HK-2 (cell line): ENCODE results near the gene CENPL.
"Not testable (repeated sequence)": the region's sequence is repeated elsewhere in the genome, so short reads cannot be mapped to it uniquely, and the experiment has no call there.

Source experiments
- DNase-seq: peaks from one replicate; pipeline ENCODE4 v3.0.0-alpha.2; 2018; ENCODE audit not compliant: unreplicated experiment

The CENPL gene

GRCh38 chr1:173857363-173857917, 32.8 kb upstream of the CENPL start:
- no peak for DNase-seq

DNA sequence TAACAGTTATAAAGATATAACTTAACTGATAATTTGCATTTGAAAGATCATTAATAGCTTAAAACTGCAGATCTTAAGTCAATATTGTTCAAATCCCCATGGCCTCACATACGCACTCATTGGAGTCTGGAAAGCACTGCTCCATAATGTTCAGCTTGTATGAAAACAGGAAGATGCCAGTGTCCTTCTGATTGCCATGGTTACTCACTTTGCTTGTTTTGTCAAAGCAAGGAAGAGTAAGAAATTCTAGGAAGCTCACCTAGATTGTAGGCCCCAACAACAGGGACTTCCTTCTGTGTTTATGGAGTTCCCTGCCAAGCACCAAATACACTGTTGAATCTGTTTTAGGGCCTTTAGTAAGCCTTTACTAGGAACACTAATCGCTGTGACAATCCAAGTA, 32.2 kb upstream of the CENPL start:
- no peak for DNase-seq

- no peak for DNase-seq
Observed at GRCh38 chr1:173856014-173856413, 31.3 kb upstream of the CENPL start.

- no peak for DNase-seq
Observed at GRCh38 chr1:173853074-173853473, 28.4 kb upstream of the CENPL start.

GRCh38 chr1:173852105-173852504, 27.4 kb upstream of the CENPL start:
- DNase-seq, result no peak

GRCh38 chr1:173832748-173833147, 8.1 kb upstream of the CENPL start:
- DNase-seq, result no peak

DNA sequence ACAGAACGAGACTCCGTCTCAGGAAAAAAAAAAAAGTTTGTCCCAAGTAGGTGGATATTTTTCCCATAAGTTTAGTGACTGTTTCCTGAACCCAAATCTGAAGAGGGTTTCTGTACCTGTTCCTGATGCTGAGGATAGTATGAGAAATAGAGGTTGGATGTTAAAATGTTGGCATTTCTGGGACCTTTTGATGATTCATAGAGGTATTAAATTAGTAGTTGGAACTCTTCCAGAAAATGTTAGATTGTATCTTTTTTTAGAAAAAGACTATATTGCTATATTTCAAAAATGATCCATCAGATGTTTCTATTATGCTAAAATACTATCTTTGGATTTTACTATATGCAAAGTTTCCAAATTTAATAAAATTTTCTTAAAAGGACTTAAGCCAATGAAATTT, 2.9 kb upstream of the CENPL start:
- DNase-seq, result no peak

DNA sequence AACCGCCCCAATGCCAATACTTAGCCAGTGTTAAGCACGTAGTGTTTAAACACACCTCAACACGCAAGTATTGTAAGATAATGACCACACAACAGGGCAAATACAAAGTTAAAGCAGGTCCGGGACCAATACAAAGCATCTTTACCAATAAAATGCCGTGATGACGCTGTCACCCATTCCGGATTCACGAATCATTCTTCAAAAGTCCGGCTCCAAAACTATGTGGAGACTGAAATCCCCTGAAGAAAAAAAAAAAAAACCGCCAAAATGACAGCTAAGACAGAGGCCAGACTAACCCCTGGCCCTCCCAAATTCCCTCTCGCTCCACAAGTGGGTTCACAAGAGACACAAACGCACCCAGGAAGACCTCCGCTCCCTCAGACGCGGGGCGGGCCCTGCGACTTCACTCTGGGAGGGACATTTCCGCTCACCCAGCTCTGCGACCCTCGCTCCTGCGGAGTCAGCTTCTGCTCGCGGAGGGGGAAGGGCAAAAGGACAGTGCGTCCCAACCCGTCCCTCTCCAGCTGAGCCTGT, 835 bp downstream of the CENPL start:
- no peak for DNase-seq

DNA sequence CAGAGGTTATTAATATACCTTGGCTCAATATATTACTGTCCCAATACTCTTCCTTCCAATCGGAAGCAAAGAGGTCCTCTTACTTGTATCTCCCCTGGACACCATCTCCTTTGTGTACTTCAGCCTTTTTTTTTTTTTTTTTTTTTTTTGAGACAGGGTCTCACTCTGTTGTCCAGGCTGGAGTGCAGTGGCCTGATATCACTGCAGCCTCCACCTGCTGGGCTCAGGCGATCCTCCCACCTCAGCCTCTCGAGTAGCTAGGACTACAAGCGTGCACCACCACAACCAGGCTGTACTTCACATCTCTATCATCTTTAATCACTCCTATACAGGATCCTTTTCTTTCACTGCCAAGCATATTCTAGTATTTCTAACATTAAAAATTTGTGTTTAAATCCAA, 3.0 kb downstream of the CENPL start:
- no peak for DNase-seq

DNA sequence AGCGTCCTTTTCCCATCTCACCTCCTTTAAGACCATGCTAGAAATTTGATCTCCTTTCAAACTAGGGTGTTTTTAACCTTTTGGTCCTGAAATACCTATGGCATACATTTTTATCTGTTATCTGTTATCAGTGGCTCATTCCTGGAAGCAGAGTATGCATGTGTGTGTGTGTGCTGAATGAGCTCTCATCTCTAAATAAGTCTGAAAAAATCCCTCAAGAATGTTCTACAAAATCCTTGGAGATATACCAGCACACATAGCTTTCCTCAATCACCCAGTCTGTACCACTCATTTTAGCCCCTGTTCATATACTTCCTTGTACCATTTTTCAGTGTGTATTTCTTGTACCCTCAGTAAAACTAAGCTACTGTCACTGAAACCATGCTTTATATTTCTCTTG, 6.2 kb downstream of the CENPL start:
- DNase-seq, result no peak

GRCh38 chr1:173813654-173814053, 11.0 kb downstream of the CENPL start:
- not testable (repeated sequence) for DNase-seq

DNA sequence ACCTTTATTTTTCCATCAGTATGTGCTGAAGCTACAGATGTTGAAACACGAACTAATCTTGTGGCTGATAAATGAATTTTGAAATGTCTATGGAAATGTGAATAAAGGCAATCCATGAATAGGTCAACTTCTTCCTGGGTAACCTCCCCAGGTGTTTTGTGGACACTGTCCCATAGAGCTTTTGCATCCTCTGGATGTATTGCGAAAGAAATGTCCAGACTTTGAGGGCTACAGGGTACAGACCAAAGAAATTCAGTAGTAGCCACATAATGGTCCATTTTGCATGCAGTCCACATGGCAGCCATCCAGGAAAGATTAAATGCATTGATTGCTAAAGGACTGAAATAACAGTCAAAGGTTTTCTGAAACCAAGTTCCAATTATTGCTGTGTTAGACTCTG, 21.7 kb downstream of the CENPL start:
- DNase-seq, result no peak

GRCh38 chr1:173799995-173800394, 24.7 kb downstream of the CENPL start:
- DNase-seq, result not testable (repeated sequence)

DNA sequence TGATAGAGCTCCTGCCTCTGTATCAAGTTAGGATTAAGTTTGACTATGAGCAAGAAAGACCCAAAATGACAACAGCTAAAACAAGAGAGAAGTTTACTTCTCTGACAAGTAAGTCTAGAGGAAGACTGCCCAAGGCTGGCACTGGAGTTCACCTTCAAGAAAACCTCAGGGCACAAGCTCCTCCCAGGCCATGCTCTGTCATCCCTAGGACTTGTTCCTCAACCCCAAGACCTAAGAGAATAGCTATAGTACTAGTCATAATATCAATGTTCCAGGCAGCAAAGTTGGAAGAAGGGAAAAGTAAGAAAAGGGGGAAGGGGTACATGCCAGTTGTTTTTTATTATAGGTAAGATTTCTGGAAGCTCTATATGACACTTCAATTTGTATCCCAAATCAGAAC, 26.6 kb downstream of the CENPL start:
- DNase-seq, result no peak

GRCh38 chr1:173789841-173790240, 34.8 kb downstream of the CENPL start:
- DNase-seq, result no peak

DNA sequence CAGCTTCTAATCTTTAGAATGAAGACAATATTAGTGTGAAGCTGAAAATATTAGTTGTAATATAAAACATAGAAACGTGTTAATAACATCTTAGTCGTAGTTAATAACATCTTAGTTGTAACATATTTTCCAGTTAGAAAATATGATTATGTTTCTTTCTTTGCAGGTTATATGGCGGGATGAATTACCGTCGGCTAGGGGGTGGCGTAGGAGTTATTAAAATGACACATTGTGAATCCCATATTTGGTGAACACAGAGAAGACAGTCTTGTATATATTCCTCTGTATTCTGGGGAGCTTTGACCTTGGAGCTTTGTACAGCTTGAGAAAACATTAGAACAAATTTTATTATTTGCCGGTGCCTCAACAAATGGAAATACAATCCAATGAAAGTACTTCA, 39.7 kb downstream of the CENPL start:
- no peak for DNase-seq

- no peak for DNase-seq
Observed at GRCh38 chr1:173779936-173780335, 44.7 kb downstream of the CENPL start.

DNA sequence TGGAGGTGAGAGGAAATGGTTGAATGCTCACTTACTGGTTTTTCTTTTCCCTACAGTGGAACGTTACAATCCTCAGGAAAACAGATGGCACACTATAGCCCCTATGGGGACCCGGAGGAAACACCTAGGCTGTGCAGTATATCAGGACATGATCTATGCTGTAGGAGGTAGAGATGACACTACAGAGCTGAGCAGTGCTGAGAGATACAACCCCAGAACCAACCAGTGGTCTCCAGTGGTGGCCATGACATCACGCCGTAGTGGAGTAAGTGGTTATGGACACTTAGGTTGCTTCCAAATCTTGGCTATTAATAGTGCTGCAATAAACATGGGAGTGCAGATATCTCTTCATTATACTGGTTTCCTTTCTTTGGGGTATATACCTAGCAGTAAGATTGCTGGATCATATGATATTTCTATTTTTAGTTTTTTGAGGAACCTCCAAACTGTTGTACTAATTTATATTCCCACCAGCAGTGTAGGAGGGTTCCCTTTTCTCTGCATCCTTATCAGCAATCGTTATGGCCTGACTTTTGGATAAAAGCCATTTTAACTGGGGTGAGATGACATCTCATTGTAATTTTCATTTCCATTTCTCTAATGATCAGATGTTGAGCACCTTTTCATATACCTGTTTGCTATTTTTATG, 49.0 kb downstream of the CENPL start:
- DNase-seq, result no peak

- DNase-seq, result no peak
Observed at GRCh38 chr1:173771560-173771959, 53.1 kb downstream of the CENPL start.

DNA sequence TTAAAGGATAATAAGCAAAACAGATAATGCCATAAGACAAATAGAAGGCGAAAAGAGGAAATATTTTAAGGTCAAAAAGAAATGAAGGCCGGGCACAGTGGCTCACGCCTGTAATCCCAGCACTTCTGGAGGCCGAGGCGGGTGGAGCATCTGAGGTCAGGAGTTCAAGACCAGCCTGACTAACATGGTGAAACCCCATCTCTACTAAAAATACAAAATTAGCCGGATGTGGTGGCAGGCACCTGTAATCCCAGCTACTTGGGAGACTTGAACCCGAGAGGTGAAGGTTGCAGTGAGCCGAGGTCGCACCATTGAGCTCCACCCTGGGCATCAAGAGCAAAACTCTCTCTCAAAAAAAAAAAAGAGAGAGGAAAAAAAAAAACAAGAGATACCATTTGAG, 54.4 kb downstream of the CENPL start:
- DNase-seq, result not testable (repeated sequence)

- DNase-seq, result no peak
Observed at GRCh38 chr1:173768827-173769226, 55.9 kb downstream of the CENPL start.

- DNase-seq, result no peak
Observed at GRCh38 chr1:173768206-173768605, 56.5 kb downstream of the CENPL start.

DNA sequence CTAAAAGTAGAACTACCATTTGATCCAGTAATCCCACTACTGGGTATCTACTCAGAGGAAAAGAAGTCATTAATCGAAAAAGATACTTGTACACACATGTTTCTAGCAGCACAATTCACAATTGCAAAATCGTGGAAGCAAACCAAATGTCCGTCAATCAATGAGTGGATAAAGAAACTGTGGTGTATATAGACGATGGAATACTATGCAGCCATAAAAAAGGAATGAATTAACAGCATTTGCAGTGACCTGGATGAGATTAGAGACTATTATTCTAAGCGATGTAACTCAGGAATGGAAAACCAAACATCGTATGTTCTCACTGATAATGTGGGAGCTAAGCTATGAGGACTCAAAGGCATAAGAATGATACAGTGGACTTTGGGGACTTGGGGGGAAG, 60.4 kb downstream of the CENPL start:
- DNase-seq, result not testable (repeated sequence)

DNA sequence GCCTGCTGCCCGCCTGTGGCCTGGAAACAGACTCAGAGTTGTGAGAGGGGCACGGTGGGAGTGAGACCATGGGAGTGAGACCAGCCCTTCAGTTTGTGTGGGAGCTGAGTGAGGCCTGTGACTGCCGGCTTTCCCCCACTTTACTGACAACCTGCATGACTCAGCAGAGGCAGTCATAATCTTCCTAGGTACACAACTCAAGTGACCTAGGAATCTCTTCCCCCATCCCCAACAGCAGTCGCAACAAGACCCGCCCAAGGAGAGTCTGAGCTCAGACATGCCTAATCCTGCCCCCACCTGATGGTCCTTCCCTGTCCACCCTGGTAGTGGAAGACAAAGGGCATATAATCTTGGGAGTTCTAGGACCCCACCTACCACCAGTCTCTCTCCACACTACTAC, 65.7 kb downstream of the CENPL start:
- peak; percentile 14 for DNase-seq
